GM19452 (cell line): ENCODE results near the gene OCSTAMP.

Experiments used
- ATAC-seq: cut with Tn5 transposase; IDR thresholded peaks from one replicate; pipeline ENCODE4 v1.9.1; 2021; ENCODE audit not compliant: unreplicated experiment

OCSTAMP gene, protein sequence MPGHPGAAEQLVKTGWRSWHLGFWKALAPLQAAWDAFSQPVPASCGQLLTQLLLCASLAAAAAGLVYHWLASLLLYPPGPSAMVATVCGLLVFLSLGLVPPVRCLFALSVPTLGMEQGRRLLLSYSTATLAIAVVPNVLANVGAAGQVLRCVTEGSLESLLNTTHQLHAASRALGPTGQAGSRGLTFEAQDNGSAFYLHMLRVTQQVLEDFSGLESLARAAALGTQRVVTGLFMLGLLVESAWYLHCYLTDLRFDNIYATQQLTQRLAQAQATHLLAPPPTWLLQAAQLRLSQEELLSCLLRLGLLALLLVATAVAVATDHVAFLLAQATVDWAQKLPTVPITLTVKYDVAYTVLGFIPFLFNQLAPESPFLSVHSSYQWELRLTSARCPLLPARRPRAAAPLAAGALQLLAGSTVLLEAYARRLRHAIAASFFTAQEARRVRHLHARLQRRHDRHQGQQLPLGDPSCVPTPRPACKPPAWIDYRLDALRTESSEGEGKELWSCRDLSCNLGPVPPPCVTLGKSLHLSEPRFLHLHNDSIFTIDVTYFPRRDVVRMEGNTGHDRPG

DNA sequence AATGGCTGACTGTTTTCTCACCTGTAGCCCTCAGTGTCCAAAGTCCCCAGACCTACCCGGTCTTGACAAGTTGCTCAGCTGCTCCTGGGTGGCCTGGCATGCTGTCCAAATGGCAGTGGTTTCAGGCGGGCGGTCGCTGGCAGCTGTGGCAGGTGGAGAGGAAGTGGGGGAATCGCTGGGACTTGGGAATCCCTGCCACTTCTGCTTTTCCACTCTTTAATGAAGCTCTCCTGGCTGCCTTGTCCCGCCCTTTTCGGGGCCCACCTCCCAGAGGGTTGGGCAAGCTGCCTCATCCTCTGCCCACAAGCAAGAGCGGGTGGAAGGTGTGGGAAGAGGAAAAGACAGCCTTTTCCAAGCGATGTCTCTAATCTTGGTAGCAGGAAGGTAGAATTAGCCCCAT is at the start of gene OCSTAMP:
OCSTAMP (minus strand) TSS at position 194 of the 400 bp plus-strand sequence; CDS start at position 100, 94 bp downstream.
- no peak for ATAC-seq

DNA sequence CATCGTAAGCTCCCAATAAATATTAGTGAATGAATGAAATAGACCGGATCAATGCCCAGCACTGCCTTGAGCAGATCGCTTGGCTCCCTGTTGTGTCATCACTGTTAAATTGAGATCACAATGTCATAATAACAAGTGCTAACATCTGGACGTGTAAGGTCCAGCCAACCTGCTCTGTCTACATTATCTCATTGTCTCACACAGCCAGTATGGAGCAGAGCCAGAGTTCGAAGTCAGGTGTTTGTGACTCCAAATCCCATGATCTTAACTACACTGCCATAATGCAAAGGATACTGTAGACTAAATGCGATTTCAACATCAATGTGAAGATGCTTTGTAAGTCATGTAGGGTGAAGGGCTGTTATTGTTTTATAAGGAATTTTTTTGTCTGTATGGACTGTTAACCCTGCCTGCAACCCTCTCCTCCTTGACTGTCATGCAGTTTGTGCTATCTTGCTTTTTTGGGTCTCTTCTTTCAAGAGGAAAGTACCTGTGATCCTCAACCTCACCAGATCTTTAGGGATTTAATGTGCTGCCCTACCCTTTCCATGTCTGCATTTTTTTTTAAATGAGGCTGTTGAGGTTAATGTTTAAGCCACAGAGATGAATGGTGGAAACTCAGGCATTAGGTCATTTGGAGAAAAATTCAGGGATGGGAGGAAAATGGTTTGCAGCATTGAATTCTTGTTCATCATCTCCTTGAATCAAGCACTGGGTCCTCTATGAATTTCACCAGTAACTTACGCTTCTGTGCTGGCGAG is 49.0 kb upstream of the OCSTAMP start:
- ATAC-seq = no peak

DNA sequence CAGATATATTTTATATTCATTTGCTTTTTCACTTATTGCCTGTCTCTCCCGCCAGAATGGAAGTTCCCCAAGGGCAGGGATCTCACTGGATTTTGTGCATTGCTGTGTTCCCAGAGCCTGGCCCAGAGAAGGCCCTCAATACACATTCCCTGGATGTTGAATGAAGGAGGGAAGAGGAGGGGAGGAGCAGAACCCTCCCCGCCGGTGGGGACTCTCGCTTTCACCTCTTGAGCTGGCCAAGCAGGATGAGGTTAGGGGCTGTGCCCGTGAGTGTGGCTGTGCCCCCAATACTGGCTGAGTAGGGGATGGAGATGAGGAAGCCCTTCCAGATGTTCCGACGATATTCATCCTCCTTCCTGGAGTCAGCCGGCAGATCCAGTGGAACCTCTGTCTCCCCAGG is 45.5 kb upstream of the OCSTAMP start:
- no peak for ATAC-seq

DNA sequence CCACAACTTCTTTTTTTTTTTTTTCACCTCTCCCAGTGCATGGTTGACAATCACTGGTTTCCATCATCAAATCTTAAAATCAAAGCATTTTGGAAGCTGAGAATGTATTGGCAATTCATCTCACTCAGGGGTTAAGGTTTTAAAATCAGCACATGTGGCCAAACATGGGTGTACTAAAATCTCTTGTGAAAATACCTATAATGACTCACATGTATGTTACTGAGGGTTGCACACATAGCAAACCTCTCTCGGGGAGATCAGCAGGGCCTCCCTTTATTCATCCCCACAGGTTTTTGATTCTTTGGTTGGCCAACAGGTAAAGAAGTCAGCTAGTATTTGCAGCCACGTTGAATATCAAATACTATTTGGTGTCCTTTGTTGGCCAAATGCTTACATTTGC is 44.3 kb upstream of the OCSTAMP start:
- no peak for ATAC-seq

DNA sequence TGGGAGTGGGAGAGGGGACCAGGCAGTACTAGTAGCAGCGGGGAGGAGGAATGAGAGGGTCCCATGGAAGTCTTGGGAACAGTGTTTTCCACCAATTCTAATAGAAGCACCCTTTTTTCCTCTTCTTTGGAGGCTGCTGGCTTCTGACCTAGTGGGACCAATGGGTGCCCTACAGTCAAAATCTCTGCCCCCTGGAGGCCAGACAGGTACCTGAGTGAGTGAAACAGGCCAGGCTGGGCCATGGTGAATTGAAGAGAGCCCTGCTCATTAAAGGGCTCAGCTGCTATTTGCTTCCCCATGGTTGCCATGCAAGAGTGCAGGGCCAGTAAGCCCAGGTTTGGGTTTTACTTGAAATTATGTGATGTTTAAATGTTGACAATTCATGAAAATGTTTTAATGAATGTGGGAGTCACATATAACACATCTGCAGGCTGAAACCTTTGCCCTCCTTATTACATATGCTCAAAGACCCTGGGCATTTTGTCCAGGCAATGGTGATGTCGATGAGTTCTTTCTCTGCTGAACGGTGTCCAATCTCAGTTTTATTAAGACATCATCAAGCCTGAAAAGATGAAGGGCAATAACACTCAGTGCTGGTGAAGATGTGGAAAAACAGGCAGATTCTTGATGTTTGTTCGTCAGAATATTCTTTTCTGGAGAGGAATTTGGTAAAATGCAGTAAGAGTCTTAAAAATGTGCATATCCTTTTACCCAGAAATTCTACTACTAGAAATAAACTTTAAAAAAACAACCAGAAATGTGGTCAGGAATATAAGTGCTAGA is 42.3 kb upstream of the OCSTAMP start:
- no peak for ATAC-seq

DNA sequence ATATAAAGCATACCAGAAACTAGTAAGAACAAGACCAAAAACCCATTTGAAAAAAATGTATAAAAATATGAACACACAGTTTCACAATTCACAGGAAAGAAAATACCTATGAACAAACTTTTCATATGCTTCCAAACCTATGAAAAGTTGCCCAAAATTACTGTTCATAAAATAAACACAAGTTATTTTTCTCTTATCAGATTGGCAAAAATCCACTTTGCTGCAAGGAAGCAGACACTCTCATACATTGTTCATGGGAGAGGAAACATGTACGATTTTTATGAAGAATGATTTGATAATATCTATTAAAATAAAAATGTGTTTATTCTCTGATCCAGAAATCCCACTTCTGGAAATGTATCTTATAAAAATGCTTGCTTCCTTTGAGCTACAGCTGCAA is 40.0 kb upstream of the OCSTAMP start:
- no peak for ATAC-seq

DNA sequence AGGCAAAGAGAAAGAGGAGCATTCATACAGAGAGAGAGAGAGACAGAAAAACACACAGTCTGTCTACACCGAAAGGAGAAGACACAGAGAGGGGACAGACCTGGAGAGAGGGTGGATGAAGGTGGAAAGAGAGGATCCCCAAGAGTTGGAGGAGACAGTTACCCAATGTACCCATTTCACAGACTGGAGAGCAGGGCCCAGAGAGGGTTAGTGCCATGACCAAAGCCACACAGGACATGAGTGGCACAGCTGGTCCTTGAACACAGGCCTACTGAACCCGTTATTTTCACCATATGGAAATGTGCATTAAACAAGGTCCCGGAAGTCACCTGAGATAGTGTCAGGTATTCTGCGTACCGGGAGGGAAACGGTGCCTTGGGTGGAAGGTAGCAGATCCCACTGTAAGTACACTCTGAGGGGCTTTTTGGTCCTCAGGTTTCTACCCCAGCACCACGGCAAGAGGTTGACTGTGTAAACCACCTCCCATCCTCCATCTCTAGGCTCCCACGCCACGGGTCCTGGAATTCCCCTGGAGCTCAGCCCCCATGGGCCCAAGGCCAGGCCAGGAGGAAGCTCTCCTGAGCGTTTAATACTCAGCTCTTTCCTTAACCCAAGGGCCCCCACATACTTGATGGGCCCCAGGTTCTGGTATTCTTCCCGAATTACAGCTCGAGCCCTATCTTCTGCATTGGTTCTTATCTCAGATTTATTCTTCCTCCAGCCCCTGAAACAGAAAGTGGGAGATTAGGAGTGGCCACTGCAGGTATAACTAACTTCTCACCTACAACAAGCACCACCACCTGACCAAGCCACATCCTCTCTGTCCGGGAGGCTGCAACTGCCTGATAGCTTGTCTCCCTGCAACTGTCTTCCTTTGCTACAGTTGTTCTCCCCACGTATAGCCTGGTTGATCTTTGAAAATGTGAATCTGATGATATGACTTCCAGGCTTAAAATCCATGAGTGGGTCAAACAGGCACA is 38.4 kb upstream of the OCSTAMP start:
- ATAC-seq = no peak

DNA sequence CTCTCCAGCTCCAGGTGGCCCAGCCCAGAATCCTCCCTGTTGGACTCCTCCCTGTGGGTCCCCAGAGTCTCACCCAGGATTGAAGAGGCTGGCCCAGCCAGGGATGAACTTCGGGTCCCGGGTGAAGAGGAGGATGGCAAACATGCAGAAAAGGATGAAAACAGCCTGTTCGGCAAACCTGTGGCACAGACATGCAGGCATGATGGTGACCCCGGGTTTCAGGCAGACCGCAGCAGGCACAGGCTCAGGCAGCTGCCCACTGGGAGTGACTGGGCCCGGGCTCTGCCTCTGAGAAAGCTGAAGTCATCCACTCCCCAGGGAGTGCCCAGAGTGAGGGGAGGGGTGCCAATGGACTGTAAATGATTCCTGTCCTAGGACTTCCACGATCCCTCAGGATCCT is 37.5 kb upstream of the OCSTAMP start:
- no peak for ATAC-seq

DNA sequence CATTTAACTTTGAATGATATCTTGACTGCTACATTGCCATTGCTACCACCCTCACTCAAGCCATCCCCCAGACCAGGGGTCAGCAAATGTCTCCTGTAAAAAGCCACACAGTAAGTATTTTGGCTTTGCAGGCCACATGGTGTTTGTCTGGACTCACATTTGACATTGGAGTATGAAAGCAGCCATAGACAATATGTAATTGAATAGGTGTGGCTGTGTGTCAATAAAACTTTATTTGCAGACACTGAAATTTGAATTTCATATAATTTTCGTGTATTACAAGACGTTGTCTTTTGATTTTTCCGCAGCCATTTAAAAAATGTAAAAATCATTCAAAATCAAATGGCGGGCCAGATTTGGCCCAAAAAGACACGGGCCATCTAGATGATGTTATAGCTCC is 36.3 kb upstream of the OCSTAMP start:
- no peak for ATAC-seq

DNA sequence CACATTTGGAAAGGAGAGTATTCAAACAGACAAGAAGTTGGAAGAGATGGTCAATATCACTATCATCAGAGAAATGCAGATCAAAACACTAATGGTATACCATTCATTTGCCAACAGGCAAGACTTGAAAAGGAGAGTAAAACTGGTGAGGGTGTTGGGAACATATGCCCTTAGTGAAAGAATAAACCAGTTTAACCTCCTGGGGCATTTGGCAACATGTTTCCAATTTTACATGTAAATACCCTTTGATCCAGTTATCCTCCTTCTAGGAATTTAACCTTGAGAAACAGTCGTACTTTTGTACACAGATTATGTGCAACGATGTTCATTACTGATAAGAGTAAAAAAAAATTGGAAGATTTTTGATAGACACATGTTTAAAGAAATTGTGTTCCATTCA is 34.1 kb upstream of the OCSTAMP start:
- no peak for ATAC-seq

DNA sequence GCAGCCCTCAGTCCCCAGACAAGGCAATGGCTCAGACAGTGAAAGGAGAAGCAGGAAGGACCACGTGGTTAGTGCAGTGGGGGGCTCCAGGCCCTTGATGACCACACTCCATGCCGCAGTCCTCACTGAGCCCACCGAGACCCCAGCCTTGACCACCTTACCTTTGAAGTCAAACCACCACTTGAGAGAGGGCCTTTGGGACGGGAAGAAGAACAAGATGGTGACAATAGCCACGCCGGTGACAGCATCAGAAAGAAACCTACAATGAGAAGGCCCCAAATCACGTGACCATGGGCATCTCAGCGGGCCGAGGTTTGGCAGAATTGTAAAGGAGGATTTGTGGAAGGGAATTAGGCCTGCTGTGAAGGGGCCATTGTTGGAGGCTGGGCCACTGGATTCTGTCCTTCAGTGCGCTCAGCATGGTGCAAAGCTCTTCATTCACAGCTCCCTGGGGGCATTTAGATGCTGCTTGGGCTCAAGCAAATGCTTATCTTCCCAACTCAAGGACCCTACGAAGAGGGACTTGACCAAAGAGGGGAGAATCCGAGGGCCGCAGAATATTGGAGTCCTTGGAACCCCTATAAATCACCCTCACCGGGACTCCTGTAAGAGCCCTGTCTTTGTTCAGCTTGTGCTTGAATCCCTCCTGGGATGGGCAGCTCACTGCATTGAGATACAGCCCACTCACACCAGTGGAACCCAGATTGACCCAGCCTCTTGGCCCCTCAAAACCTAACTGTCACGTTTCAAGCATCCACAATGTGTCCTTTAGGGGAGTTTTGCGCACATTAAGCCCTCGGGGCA is 33.2 kb upstream of the OCSTAMP start:
- no peak for ATAC-seq

DNA sequence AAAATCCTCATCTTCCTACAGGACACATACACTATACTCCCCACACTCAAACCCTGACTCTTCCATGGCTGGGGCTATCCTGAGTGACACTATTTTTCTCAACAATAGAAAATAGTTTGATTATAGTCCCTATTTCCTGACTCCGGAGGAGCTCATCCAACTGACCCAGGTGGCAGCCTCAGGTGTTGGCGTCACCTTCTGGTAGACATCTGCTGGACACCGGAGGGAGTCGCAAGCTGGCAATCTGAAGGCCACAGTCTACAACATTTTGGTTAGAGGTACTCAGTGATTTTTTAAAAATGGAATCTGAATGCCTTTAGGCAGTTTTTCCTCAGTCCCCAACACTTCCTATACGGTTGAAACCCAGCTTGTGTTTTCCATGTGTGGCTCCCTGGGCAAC is 32.2 kb upstream of the OCSTAMP start:
- no peak for ATAC-seq

DNA sequence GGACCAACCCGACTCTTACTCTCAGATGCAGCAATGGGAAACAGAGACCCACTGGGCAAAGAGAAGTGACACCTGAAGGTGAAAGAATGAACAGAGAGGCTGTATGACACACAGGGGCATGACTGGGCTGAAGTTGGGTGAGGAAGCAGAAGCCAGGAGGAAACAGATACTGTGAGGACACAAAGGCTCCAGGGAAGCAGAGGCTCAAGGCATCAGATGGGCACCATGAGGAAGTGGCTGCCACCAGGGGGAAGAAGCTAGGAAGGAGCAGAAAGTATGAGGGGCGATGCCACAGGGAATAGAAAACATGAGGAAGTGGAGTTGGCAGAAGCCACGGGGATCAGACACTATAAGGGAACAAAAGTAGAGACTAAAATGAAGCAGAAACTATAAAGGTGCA is 30.9 kb upstream of the OCSTAMP start:
- ATAC-seq = no peak

DNA sequence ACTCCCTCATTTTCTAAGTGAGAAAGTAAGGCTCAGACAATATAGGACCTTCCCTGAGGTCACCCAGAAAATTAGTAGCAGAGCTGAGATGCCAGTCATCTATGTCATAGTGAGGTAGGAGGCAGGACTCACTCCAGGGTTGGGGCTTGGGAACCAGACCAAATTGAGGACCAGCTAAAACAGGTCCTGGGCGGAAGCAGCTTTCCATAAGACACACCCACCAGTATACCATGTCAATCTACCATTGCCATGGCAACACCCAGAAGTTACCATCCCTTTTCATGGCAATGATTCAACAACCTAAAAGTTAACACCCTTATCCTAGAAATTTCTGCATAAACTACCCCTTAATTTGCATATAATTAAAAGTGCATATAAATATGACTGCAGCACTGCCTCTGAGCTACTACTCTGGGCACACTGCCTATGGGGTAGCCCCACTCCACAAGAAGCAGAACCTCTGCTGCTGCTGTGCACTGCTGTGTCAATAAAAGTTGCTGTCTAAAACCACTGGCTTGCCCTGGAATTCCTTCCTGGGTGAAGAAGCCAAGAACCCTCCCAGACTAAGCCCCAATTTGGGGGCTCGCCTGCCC is 30.3 kb upstream of the OCSTAMP start:
- ATAC-seq = no peak

DNA sequence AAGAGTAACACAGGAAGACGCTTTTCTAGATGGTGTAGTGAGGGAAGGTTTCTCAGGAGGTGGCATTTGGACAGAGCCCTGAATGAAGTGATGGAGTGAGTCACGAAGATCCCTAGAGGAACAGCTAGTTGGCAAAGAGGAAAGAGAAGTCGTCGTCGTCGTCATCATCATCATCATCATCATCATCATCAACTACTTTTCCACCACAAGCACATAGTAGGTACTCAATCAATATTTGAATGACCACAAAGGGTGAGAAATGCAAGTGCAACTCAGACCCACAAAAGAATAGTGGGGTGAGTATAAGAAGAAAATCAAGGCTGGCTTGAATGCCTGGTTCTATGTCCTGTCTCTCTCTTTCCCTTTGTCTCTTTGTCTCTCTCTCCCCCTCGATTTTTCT is 28.3 kb upstream of the OCSTAMP start:
- ATAC-seq = no peak

DNA sequence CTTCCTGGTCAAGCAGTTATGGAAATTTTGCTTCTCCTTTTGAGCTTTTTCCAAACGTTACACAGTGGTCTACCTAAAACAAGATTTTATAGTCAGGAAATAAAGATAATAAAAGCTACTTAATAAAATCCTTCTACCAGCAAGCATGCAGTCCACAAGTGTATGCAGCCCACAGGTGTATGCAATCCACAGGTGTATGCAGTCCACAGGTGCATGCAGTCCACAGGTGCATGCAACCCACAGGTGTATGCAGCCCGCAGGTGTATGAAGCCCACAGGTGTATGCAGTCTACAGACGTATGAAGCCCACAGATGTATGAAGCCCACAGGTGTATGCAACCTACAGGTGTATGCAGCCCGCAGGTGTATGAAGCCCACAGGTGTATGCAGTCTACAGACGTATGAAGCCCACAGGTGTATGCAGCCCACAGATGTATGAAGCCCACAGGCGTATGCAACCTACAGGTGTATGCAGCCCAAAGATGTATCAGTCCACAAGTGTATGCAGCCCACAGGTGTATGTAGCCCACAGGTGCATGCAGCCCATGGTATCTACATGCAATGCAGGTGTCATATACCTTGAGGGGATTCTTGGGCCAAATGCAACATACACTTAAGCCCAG is 26.4 kb upstream of the OCSTAMP start:
- no peak for ATAC-seq

DNA sequence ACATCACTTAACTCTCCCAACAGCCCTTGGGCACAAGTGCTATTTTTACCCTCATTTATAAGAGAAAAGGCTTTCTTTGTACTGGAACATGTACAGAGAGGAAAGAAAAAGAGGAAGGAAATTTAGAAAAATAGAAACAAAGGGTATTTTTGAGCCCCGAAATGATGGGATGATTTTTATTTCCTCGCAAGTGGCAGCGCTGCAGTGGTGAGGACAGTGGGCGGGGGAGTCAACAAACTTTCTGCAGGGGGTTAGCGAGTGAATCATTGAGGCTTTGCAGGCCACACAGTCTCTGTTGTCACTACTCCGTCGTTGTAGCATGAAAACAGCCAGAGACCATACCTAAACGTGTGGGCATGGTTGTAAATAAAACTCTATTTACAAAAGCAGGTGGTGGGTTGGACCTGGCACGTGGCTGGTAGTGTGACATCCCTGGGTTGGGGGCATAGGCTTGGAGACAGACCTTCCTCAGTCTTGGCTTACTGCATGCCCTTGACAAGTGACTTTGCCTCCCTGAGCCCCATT is 25.5 kb upstream of the OCSTAMP start:
- ATAC-seq = no peak

DNA sequence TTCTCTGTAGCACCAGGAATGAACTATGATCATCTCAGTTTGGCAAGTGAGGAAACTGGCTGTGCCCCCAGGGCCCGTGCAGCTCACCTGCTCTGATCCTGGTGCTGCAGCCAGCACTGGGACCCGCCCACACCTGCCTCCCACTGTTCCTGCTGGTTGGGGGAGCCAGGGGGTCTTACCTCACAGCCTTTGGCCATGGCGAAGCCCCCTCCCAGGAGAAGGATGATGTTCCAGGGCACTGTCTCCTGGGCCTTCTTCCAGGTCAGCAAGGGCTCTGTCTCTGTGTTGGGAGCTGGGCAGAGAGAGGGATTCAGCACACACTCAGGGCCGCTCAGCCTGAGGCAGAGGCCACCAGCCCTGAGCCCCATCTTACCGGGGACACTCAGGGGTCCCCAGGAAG is 24.9 kb upstream of the OCSTAMP start:
- ATAC-seq = no peak
